Measurements from ENCODE around the gene KCNJ9. TPM values are rescaled to one million over a fixed set of nuclear protein-coding genes. Genes with fewer than 3 reads are reported as not detected.

The KCNJ9 gene
- total and polyA plus RNA-seq, 2 of the 13 experiments (the other 11 are each of a cell fraction or from before 2014, with no cell fraction given): not detected

- TF ChIP-seq POGK (CRISPR knock-in tag; conservative IDR thresholded peaks at IDR 0.05) (peak; percentile 75), ZBTB4 (CRISPR knock-in tag; IDR thresholded peaks at IDR 0.05; ENCODE audit: borderline replicate concordance) (no peak), KDM4B (CRISPR knock-in tag; IDR thresholded peaks at IDR 0.05) (no peak), SKI (IDR thresholded peaks at IDR 0.05; ENCODE audit: partially characterized antibody) (no peak), JARID2 (CRISPR knock-in tag; IDR thresholded peaks at IDR 0.05; ENCODE audit: insufficient replicate concordance) (no peak), ZNF75D (CRISPR knock-in tag; IDR thresholded peaks at IDR 0.05; ENCODE audit: borderline replicate concordance) (no peak), YEATS4 (CRISPR knock-in tag; IDR thresholded peaks at IDR 0.05; ENCODE audit: borderline replicate concordance) (peak; percentile 63; the same call in 1 of the 2 replicates), ZNF333 (CRISPR knock-in tag; IDR thresholded peaks at IDR 0.05; ENCODE audit: borderline replicate concordance) (no peak), POLR2G (IDR thresholded peaks at IDR 0.05; ENCODE audit: low read depth, low read length) (peak; percentile 55), TGIF2 (CRISPR knock-in tag; IDR thresholded peaks at IDR 0.05) (no peak; the same call in 1 of the 2 replicates), NFYB (CRISPR knock-in tag; IDR thresholded peaks at IDR 0.05) (no peak), ZNF703 (CRISPR knock-in tag; IDR thresholded peaks at IDR 0.05; ENCODE audit: borderline replicate concordance) (no peak), ZNF460 (CRISPR knock-in tag; IDR thresholded peaks at IDR 0.05; ENCODE audit: borderline replicate concordance) (no peak), WIZ (CRISPR knock-in tag; IDR thresholded peaks at IDR 0.05) (no peak), ZFP62 (CRISPR knock-in tag; IDR thresholded peaks at IDR 0.05) (no peak), CCAR2 (optimal IDR thresholded peaks at IDR 0.05; ENCODE audit: low read depth, low read length) (no peak), CC2D1A (CRISPR knock-in tag; IDR thresholded peaks at IDR 0.05) (0 out of 2 replicates have a peak, but pooled peaks have one; percentile 42)
- TF ChIP-seq, protein P1, sequence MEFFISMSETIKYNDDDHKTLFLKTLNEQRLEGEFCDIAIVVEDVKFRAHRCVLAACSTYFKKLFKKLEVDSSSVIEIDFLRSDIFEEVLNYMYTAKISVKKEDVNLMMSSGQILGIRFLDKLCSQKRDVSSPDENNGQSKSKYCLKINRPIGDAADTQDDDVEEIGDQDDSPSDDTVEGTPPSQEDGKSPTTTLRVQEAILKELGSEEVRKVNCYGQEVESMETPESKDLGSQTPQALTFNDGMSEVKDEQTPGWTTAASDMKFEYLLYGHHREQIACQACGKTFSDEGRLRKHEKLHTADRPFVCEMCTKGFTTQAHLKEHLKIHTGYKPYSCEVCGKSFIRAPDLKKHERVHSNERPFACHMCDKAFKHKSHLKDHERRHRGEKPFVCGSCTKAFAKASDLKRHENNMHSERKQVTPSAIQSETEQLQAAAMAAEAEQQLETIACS (CRISPR knock-in tag; IDR thresholded peaks at IDR 0.05): no peak
- TF ChIP-seq, protein P2, sequence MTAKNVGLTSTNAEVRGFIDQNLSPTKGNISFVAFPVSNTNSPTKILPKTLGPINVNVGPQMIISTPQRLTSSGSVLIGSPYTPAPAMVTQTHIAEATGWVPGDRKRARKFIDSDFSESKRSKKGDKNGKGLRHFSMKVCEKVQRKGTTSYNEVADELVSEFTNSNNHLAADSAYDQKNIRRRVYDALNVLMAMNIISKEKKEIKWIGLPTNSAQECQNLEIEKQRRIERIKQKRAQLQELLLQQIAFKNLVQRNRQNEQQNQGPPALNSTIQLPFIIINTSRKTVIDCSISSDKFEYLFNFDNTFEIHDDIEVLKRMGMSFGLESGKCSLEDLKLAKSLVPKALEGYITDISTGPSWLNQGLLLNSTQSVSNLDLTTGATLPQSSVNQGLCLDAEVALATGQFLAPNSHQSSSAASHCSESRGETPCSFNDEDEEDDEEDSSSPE (CRISPR knock-in tag; IDR thresholded peaks at IDR 0.05): no peak
These were observed 19.8 kb downstream of the KCNJ9 start (continued) for GRCh38 chr1:160101037-160101716.
